Naive thymus-derived CD8-positive, alpha-beta T cell (primary cell): Measurements from ENCODE around the gene TOPAZ1. TPM values are rescaled to one million over a fixed set of nuclear protein-coding genes. Genes with fewer than 3 reads are reported as not detected.

Source experiments
- ATAC-seq, 2 donors: fragments of 150-1000 bp; cut with Tn5 transposase in 1 of 2; sonication (Bioruptor Pico), chemical (Tn5 transposase) in 1 of 2; 1 replicate in 1 of 2; 2 replicates in 1 of 2; pipeline ENCODE4 v1.10.0; 2021; ENCODE audit warnings: mild to moderate bottlenecking in 2 of 2, moderate library complexity in 2 of 2
- POLR2A ChIA-PET: fragments of 350-600 bp; sonication (Branson Sonifier 250); formaldehyde crosslinking; loops from one replicate; lab custom pipeline; 2021; ENCODE audit warnings: antibody characterized with exemption; lab: Charles Lee
- DNase-seq, 10 donors: peaks; one replicate each; pipeline versions ENCODE4 v3.0.0 to v3.0.0-alpha.2; 2020 to 2022
- H3K27ac Mint-ChIP-seq, 10 donors: one replicate each; pipeline ENCODE4 v1.8.0; 2020 to 2022; ENCODE audit warnings: mild to moderate bottlenecking in 10 of 10, mixed read lengths in 10 of 10, moderate library complexity in 4 of 10, inconsistent platforms in 1 of 10
- H3K27me3 Mint-ChIP-seq, 5 donors: one replicate each; pipeline ENCODE4 v1.8.0; 2021 to 2022; ENCODE audit warnings: mixed read lengths in 5 of 5
- H3K36me3 Mint-ChIP-seq, 3 donors: one replicate each; pipeline ENCODE4 v1.8.0; 2020 to 2022; ENCODE audit warnings: mixed read lengths in 3 of 3, mild to moderate bottlenecking in 2 of 3, inconsistent platforms in 1 of 3
- H3K4me1 Mint-ChIP-seq, 4 donors: one replicate each; pipeline ENCODE4 v1.8.0; 2021 to 2022; ENCODE audit warnings: mixed read lengths in 4 of 4
- H3K4me3 Mint-ChIP-seq, 10 donors: one replicate each; pipeline ENCODE4 v1.8.0; 2020 to 2022; ENCODE audit warnings: mild to moderate bottlenecking in 10 of 10, mixed read lengths in 10 of 10, moderate library complexity in 6 of 10, inconsistent platforms in 1 of 10
- H3K9me3 Mint-ChIP-seq, 9 donors: one replicate each; pipeline ENCODE4 v1.8.0; 2020 to 2022; ENCODE audit warnings: mixed read lengths in 9 of 9, mild to moderate bottlenecking in 3 of 9, inconsistent platforms in 1 of 9, moderate library complexity in 1 of 9
- polyA plus RNA-seq, 3 donors: library from polyadenylated mRNA; unstranded; fragments of 300-500 nt; fragmentation: Illumina TruSeq; gene quantifications; one replicate each; pipeline ENCODE4 v1.2.3, GENCODE V29; 2021
- total RNA-seq, 8 experiments: library from RNA in 2 of 8; stranded (reverse) in 2 of 8; gene quantifications; one replicate each; pipeline ENCODE4 v1.2.3 and lab custom pipeline; 2021 to 2026

The TOPAZ1 gene
- total and polyA plus RNA-seq, 5 experiments from 2014 or later: not detected

GRCh38 chr3:44318891-44319311 is 77.2 kb downstream of the TOPAZ1 start:
- Mint-ChIP-seq H3K36me3 (no peaks in the 10 kb centered on the region), H3K9me3 (no peaks in the 10 kb centered on the region), H3K27me3 (peaks cover 0 to 8% (median 2%) of the 10 kb centered on the region in 5 donors), H3K27ac (no peak overlapping the region), H3K4me3 (no peak overlapping the region), H3K4me1 (peaks cover 0 to 3% (median 1%) of the 10 kb centered on the region in 4 donors)
- ATAC-seq (no peak), DNase-seq (no peak)
- POLR2A ChIA-PET: no interaction called here

GRCh38 chr3:44321335-44321734 is 79.6 kb downstream of the TOPAZ1 start:
- Mint-ChIP-seq H3K4me1 (peaks cover 0 to 3% (median 1%) of the 10 kb centered on the region in 4 donors), H3K9me3 (no peaks in the 10 kb centered on the region), H3K27me3 (peaks cover 0 to 11% (median 2%) of the 10 kb centered on the region in 5 donors), H3K4me3 (no peak overlapping the region), H3K36me3 (no peaks in the 10 kb centered on the region), H3K27ac (no peak overlapping the region)
- ATAC-seq (no peak), DNase-seq (no peak)
- POLR2A ChIA-PET: no interaction called here

- no peak overlapping the region for H3K27ac Mint-ChIP-seq
- no peaks in the 10 kb centered on the region for H3K9me3 Mint-ChIP-seq
- no peaks in the 10 kb centered on the region for H3K36me3 Mint-ChIP-seq
- DNase-seq (peak; percentile 16 to 77 (median 44)), ATAC-seq (peak in 1 of 2 donors; percentile 35)
- peaks cover 0 to 14% (median 5%) of the 10 kb centered on the region in 5 donors for H3K27me3 Mint-ChIP-seq
- H3K4me3 Mint-ChIP-seq: no peak overlapping the region
- POLR2A ChIA-PET: no interaction called here
- peaks cover 0 to 3% (median 1%) of the 10 kb centered on the region in 4 donors for H3K4me1 Mint-ChIP-seq
Measured at GRCh38 chr3:44323341-44323955, 81.8 kb downstream of the TOPAZ1 start.

DNA sequence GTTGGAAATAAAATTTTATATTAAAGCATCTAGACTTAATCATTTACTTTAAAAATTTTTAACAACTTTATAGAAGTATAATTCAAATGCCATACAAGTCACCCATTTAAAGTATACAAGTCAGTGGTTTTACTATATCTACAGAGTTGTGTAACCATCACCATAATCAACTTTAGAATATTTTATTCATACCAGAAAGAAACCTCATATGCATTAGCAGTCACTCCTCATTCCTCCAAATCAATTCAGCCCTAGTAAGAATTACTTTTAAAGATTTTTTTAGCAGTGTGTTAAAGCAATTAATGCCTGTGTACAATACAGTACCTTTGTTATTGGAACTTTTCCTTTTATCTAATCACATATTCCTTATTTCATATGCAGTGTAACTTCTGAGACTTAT is 82.9 kb downstream of the TOPAZ1 start:
- no peaks in the 10 kb centered on the region for H3K9me3 Mint-ChIP-seq
- peaks cover 0 to 13% (median 5%) of the 10 kb centered on the region in 5 donors for H3K27me3 Mint-ChIP-seq
- H3K27ac Mint-ChIP-seq: no peak overlapping the region
- H3K4me3 Mint-ChIP-seq: no peak overlapping the region
- DNase-seq (no peak), ATAC-seq (no peak)
- H3K36me3 Mint-ChIP-seq: no peaks in the 10 kb centered on the region
- POLR2A ChIA-PET: no interaction called here
- H3K4me1 Mint-ChIP-seq: no peaks in the 10 kb centered on the region

GRCh38 chr3:44326019-44326418 is 84.3 kb downstream of the TOPAZ1 start:
- Mint-ChIP-seq H3K4me3 (no peak overlapping the region), H3K36me3 (no peaks in the 10 kb centered on the region), H3K9me3 (no peaks in the 10 kb centered on the region), H3K27ac (no peak overlapping the region), H3K27me3 (peaks cover 0 to 13% (median 3%) of the 10 kb centered on the region in 5 donors), H3K4me1 (no peaks in the 10 kb centered on the region)
- no peak for DNase-seq
- no peak for ATAC-seq
- POLR2A ChIA-PET: no interaction called here

DNA sequence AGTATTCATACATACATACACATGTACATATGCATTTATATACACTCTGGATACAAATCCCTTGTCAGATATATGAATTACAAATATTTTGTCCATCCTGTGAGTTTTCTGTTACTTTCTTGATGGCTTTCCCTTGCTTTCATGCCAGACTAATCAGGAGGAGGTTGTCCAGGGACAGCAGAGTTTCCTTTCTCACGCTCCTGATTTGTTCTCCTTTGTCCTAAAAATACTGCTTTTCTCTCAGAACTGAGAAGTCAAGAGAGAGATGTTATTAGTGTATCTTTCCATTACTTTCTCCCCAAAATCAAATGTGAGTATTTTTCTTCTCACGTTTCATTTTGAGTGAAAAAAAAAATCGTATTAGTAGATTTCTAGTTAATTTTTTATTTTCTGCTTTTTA is 84.8 kb downstream of the TOPAZ1 start:
- no peaks in the 10 kb centered on the region for H3K9me3 Mint-ChIP-seq
- no peaks in the 10 kb centered on the region for H3K4me1 Mint-ChIP-seq
- DNase-seq (no peak), ATAC-seq (no peak)
- no peaks in the 10 kb centered on the region for H3K36me3 Mint-ChIP-seq
- POLR2A ChIA-PET: no interaction called here
- H3K27ac Mint-ChIP-seq: no peak overlapping the region
- no peak overlapping the region for H3K4me3 Mint-ChIP-seq
- peaks cover 0 to 13% (median 5%) of the 10 kb centered on the region in 5 donors for H3K27me3 Mint-ChIP-seq

DNA sequence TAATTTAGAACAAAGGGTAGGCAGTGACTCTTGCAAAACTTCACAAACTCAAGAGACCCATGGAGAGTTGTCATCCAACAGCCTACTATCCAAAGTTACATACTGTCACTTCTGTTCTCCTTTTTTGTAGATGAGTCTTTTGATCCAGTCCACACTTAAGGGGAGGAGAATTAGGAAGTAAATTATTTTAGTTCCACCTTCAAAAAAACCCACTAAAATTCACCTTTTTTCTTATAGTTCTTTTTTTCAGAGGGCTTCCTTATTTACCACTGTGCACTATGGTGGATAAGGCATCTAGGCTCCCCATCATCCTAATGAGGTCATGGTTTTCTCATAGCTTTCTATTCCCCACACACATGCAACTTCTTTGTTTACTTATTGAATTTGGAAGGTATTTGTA is 88.3 kb downstream of the TOPAZ1 start:
- H3K4me1 Mint-ChIP-seq: no peaks in the 10 kb centered on the region
- H3K36me3 Mint-ChIP-seq: no peaks in the 10 kb centered on the region
- no peak for DNase-seq
- no peak overlapping the region for H3K4me3 Mint-ChIP-seq
- no peaks in the 10 kb centered on the region for H3K9me3 Mint-ChIP-seq
- ATAC-seq: no peak
- H3K27me3 Mint-ChIP-seq: peaks cover 0 to 19% (median 11%) of the 10 kb centered on the region in 5 donors
- POLR2A ChIA-PET: interaction anchor here (0.9 kb wide), 1 partner anchor 8 kb away, joined by 3 read pairs; no protein-coding TSS in a partner anchor
- no peak overlapping the region for H3K27ac Mint-ChIP-seq

GRCh38 chr3:44330444-44330843 is 88.8 kb downstream of the TOPAZ1 start:
- POLR2A ChIA-PET: no interaction called here
- no peak for DNase-seq
- no peak overlapping the region for H3K27ac Mint-ChIP-seq
- H3K9me3 Mint-ChIP-seq: no peaks in the 10 kb centered on the region
- no peaks in the 10 kb centered on the region for H3K4me1 Mint-ChIP-seq
- no peak overlapping the region for H3K4me3 Mint-ChIP-seq
- H3K36me3 Mint-ChIP-seq: no peaks in the 10 kb centered on the region
- peaks cover 0 to 19% (median 11%) of the 10 kb centered on the region in 5 donors for H3K27me3 Mint-ChIP-seq
- ATAC-seq: no peak

DNA sequence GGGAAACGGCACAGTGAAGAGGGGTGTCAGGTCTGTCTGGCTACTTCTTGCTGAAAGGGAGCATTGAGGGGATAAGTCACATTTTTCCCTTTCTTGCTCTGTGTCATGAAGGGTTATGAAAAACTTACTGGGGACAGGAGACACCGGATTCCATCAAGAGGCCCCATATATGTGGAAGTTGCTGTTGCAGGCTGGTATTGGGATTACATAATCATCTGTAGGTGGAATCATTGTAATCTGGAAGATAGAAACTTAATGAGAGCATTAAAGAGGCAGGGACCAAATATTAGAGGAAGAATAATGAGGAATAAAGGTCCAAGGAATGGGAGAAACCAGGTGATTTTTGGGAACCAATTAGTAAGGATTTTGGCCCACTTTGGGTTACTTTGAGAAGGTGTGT is 92.6 kb downstream of the TOPAZ1 start:
- no peaks in the 10 kb centered on the region for H3K9me3 Mint-ChIP-seq
- ATAC-seq (no peak), DNase-seq (no peak)
- H3K27me3 Mint-ChIP-seq: peaks cover 0 to 11% (median 7%) of the 10 kb centered on the region in 5 donors
- POLR2A ChIA-PET: no interaction called here
- H3K27ac Mint-ChIP-seq: no peak overlapping the region
- no peaks in the 10 kb centered on the region for H3K36me3 Mint-ChIP-seq
- H3K4me3 Mint-ChIP-seq: no peak overlapping the region
- peaks cover 4 to 17% (median 15%) of the 10 kb centered on the region in 4 donors for H3K4me1 Mint-ChIP-seq

- H3K36me3 Mint-ChIP-seq: no peaks in the 10 kb centered on the region
- peaks cover 0 to 11% (median 6%) of the 10 kb centered on the region in 5 donors for H3K27me3 Mint-ChIP-seq
- DNase-seq: no peak
- ATAC-seq: no peak
- peaks cover 12 to 38% (median 33%) of the 10 kb centered on the region in 4 donors for H3K4me1 Mint-ChIP-seq
- POLR2A ChIA-PET: interaction anchor here (1.1 to 1.7 kb wide), 4 partner anchors 8 to 218 kb away, joined by 3 to 23 read pairs (median 4); partner anchors contain the start of gene ZKSCAN7
- H3K9me3 Mint-ChIP-seq: no peaks in the 10 kb centered on the region
- H3K27ac Mint-ChIP-seq: peak overlapping the region; percentile 85 to 99 (median 98)
- peak overlapping the region; percentile 92 to 99 (median 97) for H3K4me3 Mint-ChIP-seq
Measured at GRCh38 chr3:44337248-44337785, 95.6 kb downstream of the TOPAZ1 start.

DNA sequence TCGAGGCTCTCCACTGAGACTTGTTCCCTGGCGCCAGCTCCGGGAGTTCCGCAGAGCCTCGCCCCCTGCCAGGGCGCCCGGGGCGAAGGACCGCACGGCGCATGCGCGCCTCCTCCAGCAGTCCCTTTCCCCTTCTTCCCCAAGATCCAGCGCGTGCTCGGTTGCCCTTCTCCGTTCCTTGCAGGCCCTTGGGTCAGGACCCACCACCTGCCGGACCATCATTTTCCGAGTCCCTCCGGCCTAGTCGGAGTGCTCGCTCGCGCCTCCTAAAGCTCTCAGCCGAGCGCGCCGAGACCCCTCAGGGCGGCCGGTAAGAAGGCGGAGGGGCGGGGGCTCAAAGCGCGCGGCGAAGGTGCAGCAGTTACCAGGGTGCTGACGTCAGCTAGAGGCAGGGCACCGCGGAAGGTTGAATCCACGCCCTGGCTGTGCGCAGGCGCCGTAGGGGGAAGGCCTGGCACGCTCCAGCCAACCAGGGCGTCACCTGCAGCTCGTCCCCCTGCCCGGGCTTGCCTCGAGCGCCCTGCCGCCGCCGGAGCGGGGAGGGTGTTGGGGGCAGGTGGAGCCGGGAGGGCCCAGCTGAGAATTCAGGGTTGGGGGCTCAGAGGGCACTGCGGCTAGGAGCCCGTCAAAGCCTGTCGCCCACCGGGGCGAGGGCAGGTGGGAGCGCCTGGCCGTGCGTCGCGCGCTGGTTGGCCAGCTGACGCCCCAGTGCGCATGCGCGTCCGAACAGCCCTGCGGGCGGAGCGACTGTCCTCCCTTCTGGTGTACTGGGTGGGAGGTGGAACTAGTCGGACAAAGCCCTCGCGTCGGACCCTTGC is 96.5 kb downstream of the TOPAZ1 start, which contains the start of gene TCAIM:
Gene TCAIM, plus strand, starts transcription at position 757 of the 818 bp plus-strand sequence. CDS start 16,017 bp downstream, outside the sequence.
- peak; percentile 98 to 100 (median 99) for DNase-seq
- Mint-ChIP-seq H3K36me3 (no peaks in the 10 kb centered on the region), H3K27me3 (peaks cover 0 to 7% (median 5%) of the 10 kb centered on the region in 5 donors), H3K9me3 (no peaks in the 10 kb centered on the region), H3K27ac (peak within 1 kb of the TSS; percentile 87 to 99 (median 98)), H3K4me1 (peaks cover 12 to 38% (median 33%) of the 10 kb centered on the region in 4 donors), H3K4me3 (peak within 1 kb of the TSS; percentile 92 to 99 (median 97))
- POLR2A ChIA-PET: interaction anchor here (0.6 to 1.7 kb wide), 9 partner anchors 9 to 1351 kb away, joined by 3 to 23 read pairs (median 4); partner anchors contain the start of genes SACM1L, ZKSCAN7 and ZNF445
- peak; percentile 91 to 93 for ATAC-seq

GRCh38 chr3:44338828-44339127 is 97.1 kb downstream of the TOPAZ1 start:
- Mint-ChIP-seq H3K4me1 (peaks cover 12 to 38% (median 33%) of the 10 kb centered on the region in 4 donors), H3K9me3 (no peaks in the 10 kb centered on the region), H3K27ac (peak overlapping the region; percentile 85 to 99 (median 98)), H3K4me3 (peak overlapping the region; percentile 92 to 99 (median 97)), H3K27me3 (peaks cover 0 to 2% (median 0%) of the 10 kb centered on the region in 5 donors), H3K36me3 (peaks cover 0 to under 1% (median 0%) of the 10 kb centered on the region in 3 donors)
- POLR2A ChIA-PET: interaction anchor here (0.6 to 1.7 kb wide), 8 partner anchors 62 to 1350 kb away, joined by 3 to 23 read pairs (median 4); partner anchors contain the start of genes SACM1L, ZKSCAN7 and ZNF445
- ATAC-seq (peak in 1 of 2 donors; percentile 63), DNase-seq (no peak)
